ENCODE results near the gene INPPL1. TPM values are rescaled to one million over a fixed set of nuclear protein-coding genes. Genes with fewer than 3 reads are reported as not detected.
A peak's percentile ranks its signal among the peaks of the same experiment; 100 is the strongest.

Gene INPPL1
- total and polyA plus RNA-seq, 2 donors (not counting 1 experiment from before 2014, with no cell fraction given) = 205 to 208 TPM

- Histone ChIP-seq H3K9ac (ENCODE audit: low read length) (no peak overlapping the region), H3K27me3 (replicated peaks in 1 of 4; ENCODE audit: control extremely low read depth in 1 of 4, control insufficient read depth in 3 of 4, insufficient read depth in 4 of 4, low read length in 3 of 4) (no peaks in the 10 kb centered on the region), H3K4me1 (ENCODE audit: control insufficient read depth in 2 of 2, insufficient read depth in 2 of 2, low read length in 2 of 2) (peaks cover 9 to 17% of the 10 kb centered on the region in 2 donors), H2AFZ (ENCODE audit: insufficient read depth, low read depth, low read length, poor library complexity, severe bottlenecking) (no peak overlapping the region), H3K4me3 (ENCODE audit: control extremely low read depth in 1 of 5, extremely low read depth in 1 of 5, insufficient read depth in 1 of 5, low read depth in 2 of 5, low read length in 4 of 5) (no peak overlapping the region), H3K4me2 (replicated peaks; ENCODE audit: low read depth, low read length, poor library complexity, severe bottlenecking) (no peak overlapping the region), H3K79me2 (ENCODE audit: control insufficient read depth, insufficient read depth, low read length) (no peaks in the 10 kb centered on the region), H3K27ac (ENCODE audit: low read length in 2 of 2) (no peak overlapping the region), H3K36me3 (replicated peaks in 1 of 2; ENCODE audit: control extremely low read depth in 1 of 2, control insufficient read depth in 1 of 2, extremely low read depth in 1 of 2, insufficient read depth in 2 of 2, low read length in 1 of 2) (peaks cover 0 to 85% of the 10 kb centered on the region in 2 experiments), H3K9me3 (ENCODE audit: control extremely low read depth in 1 of 3, control insufficient read depth in 2 of 3, insufficient read depth in 1 of 3, low read length in 2 of 3) (no peaks in the 10 kb centered on the region), H4K20me1 (ENCODE audit: control insufficient read depth, insufficient read depth, low read length, poor library complexity, severe bottlenecking) (no peaks in the 10 kb centered on the region)
- Mint-ChIP-seq H3K9me3 (ENCODE audit: insufficient read depth) (no peaks in the 10 kb centered on the region), H3K4me3 (no peak overlapping the region), H3K4me1 (peaks cover 14% of the 10 kb centered on the region), H3K27ac (no peak overlapping the region), H3K27me3 (no peaks in the 10 kb centered on the region)
- TF ChIP-seq CTCF (IDR thresholded peaks at IDR 0.05) (no peak), EZH2 (IDR thresholded peaks at IDR 0.05; ENCODE audit: borderline replicate concordance, insufficient read depth, low read depth, low read length, poor library complexity, severe bottlenecking) (no peak)
- CTCF ChIA-PET = no interaction called here
- ATAC-seq (ENCODE audit: low read depth) (no peak), DNase-seq (no peak)
- POLR2A ChIA-PET = no interaction called here
- intact Hi-C loops (cut with micrococcal nuclease) = no loop called here
- WGBS (ENCODE audit: insufficient coverage) = 95% methylated on average over 17 of the region's 18 CpGs
Measured at GRCh38 chr11:72232260-72233055, 7.9 kb downstream of the INPPL1 start.

DNA sequence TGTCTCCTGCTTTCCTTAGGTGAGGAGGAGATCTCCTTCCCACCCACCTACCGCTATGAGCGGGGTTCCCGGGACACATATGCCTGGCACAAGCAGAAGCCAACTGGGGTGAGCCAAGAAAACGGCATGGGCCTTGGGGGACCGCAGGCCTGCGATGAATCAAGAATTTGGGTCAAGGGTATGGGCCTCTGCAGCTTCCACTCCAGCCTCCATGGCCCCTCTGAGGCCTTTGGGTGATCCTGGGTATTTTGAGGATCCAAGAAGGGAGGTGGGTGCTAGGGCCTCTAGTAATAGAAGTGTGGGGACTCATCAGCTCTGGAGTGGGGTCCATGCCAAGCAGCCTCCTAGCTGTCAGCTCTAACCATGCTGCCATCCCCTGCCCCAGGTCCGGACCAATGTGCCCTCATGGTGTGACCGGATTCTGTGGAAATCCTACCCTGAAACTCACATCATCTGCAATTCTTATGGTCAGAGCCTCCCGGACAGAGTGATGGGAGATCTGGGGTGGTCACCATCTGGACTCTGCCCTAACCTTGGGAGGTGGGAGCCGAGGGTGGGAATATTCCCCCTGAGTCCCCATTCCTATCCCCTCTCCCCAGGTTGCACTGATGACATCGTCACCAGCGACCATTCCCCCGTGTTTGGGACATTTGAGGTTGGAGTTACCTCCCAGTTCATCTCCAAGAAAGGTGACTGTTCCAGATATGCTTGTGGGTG, 8.6 kb downstream of the INPPL1 start:
- H3K9me3 Mint-ChIP-seq (ENCODE audit: insufficient read depth) = no peaks in the 10 kb centered on the region
- H4K20me1 ChIP-seq (ENCODE audit: control insufficient read depth, insufficient read depth, low read length, poor library complexity, severe bottlenecking) = no peaks in the 10 kb centered on the region
- no peak overlapping the region for H3K9ac ChIP-seq (ENCODE audit: low read length)
- DNase-seq (no peak), ATAC-seq (ENCODE audit: low read depth) (no peak)
- H3K79me2 ChIP-seq (ENCODE audit: control insufficient read depth, insufficient read depth, low read length) = no peaks in the 10 kb centered on the region
- no peak overlapping the region for H3K27ac ChIP-seq (ENCODE audit: low read length in 2 of 2)
- no peak overlapping the region for H3K4me3 Mint-ChIP-seq
- 100% methylated on average over 5 of the region's 13 CpGs for WGBS (ENCODE audit: insufficient coverage)
- no peaks in the 10 kb centered on the region for H3K9me3 ChIP-seq (ENCODE audit: control extremely low read depth in 1 of 3, control insufficient read depth in 2 of 3, insufficient read depth in 1 of 3, low read length in 2 of 3)
- H2AFZ ChIP-seq (ENCODE audit: insufficient read depth, low read depth, low read length, poor library complexity, severe bottlenecking) = no peak overlapping the region
- peaks cover 0 to 93% of the 10 kb centered on the region in 2 experiments for H3K36me3 ChIP-seq (replicated peaks in 1 of 2; ENCODE audit: control extremely low read depth in 1 of 2, control insufficient read depth in 1 of 2, extremely low read depth in 1 of 2, insufficient read depth in 2 of 2, low read length in 1 of 2)
- TF ChIP-seq EZH2 (IDR thresholded peaks at IDR 0.05; ENCODE audit: borderline replicate concordance, insufficient read depth, low read depth, low read length, poor library complexity, severe bottlenecking) (no peak), CTCF (IDR thresholded peaks at IDR 0.05) (no peak)
- peak overlapping the region; percentile 56 for H3K27ac Mint-ChIP-seq
- ChIA-PET POLR2A (no interaction called here), CTCF (no interaction called here)
- H3K4me1 ChIP-seq (ENCODE audit: control insufficient read depth in 2 of 2, insufficient read depth in 2 of 2, low read length in 2 of 2) = peaks cover 9 to 17% of the 10 kb centered on the region in 2 donors
- H3K27me3 Mint-ChIP-seq = no peaks in the 10 kb centered on the region
- intact Hi-C loops (cut with micrococcal nuclease) = no loop called here
- no peak overlapping the region for H3K4me3 ChIP-seq (ENCODE audit: control extremely low read depth in 1 of 5, extremely low read depth in 1 of 5, insufficient read depth in 1 of 5, low read depth in 2 of 5, low read length in 4 of 5)
- no peak overlapping the region for H3K4me2 ChIP-seq (replicated peaks; ENCODE audit: low read depth, low read length, poor library complexity, severe bottlenecking)
- H3K4me1 Mint-ChIP-seq = peaks cover 14% of the 10 kb centered on the region
- H3K27me3 ChIP-seq (replicated peaks in 1 of 4; ENCODE audit: control extremely low read depth in 1 of 4, control insufficient read depth in 3 of 4, insufficient read depth in 4 of 4, low read length in 3 of 4) = no peaks in the 10 kb centered on the region
